Activated effector memory CD4-positive, alpha-beta T cell treated with anti-CD3 and anti-CD28 coated beads, Interleukin-2, amount 50 U/mL, for 16 hours (primary cell): ENCODE data around the gene CTNNAL1.
"Not testable (repeated sequence)": the region's sequence is repeated elsewhere in the genome, so short reads cannot be mapped to it uniquely, and the experiment has no call there.

Source experiments
- DNase-seq: peaks from one replicate; pipeline ENCODE4 v3.0.0-alpha.2; 2020

The CTNNAL1 gene

GRCh38 chr9:108924466-108924865 lies 88.8 kb downstream of the CTNNAL1 start:
- DNase-seq = no peak

GRCh38 chr9:108921200-108921599 lies 92.1 kb downstream of the CTNNAL1 start:
- DNase-seq = no peak

GRCh38 chr9:108920401-108920800 lies 92.9 kb downstream of the CTNNAL1 start:
- DNase-seq = not testable (repeated sequence)

- DNase-seq = no peak
Observed at GRCh38 chr9:108919517-108919916, 93.8 kb downstream of the CTNNAL1 start.

GRCh38 chr9:108913391-108913790 lies 99.9 kb downstream of the CTNNAL1 start:
- DNase-seq = no peak

GRCh38 chr9:108911820-108912219 lies 101.5 kb downstream of the CTNNAL1 start:
- no peak for DNase-seq

GRCh38 chr9:108910914-108911313 lies 102.4 kb downstream of the CTNNAL1 start:
- no peak for DNase-seq

- DNase-seq = no peak
Observed at GRCh38 chr9:108910402-108910801, 102.9 kb downstream of the CTNNAL1 start.

GRCh38 chr9:108905494-108905893 lies 107.8 kb downstream of the CTNNAL1 start:
- DNase-seq = no peak

- DNase-seq = no peak
Observed at GRCh38 chr9:108904161-108904560, 109.1 kb downstream of the CTNNAL1 start.

- no peak for DNase-seq
Observed at GRCh38 chr9:108903420-108904103, 109.7 kb downstream of the CTNNAL1 start.

GRCh38 chr9:108900176-108900575 lies 113.1 kb downstream of the CTNNAL1 start:
- no peak for DNase-seq

- DNase-seq = not testable (repeated sequence)
Observed at GRCh38 chr9:108899023-108899695, 114.1 kb downstream of the CTNNAL1 start.

- no peak for DNase-seq
Observed at GRCh38 chr9:108897324-108898096, 115.8 kb downstream of the CTNNAL1 start.

- no peak for DNase-seq
Observed at GRCh38 chr9:108894225-108894997, 118.9 kb downstream of the CTNNAL1 start.
